B cell (primary cell): ENCODE measurements around the gene CAMTA1.

ENCODE experiments used
- CTCF ChIP-seq: fragments of 200-600 bp; IDR thresholded peaks from one replicate; pipeline ENCODE4 v1.8.0; 2022; ENCODE audit warnings: antibody characterized with exemption, mild to moderate bottlenecking
- EZH2 ChIP-seq: IDR thresholded peaks from 2 replicates; pipeline ENCODE4 v1.6.1; 2012; ENCODE audit warnings: borderline replicate concordance, low read depth, mild to moderate bottlenecking, moderate library complexity, low read length; ENCODE audit not compliant: insufficient read depth, poor library complexity, severe bottlenecking

GRCh38 chr1:7657287-7658016 lies 872.2 kb downstream of the CAMTA1 start:
- TF ChIP-seq CTCF = no peak
- TF ChIP-seq EZH2 = no peak
